Prostate gland (tissue), 2 donors: ENCODE measurements around the gene A3GALT2. TPM values are rescaled to one million over a fixed set of nuclear protein-coding genes. Genes with fewer than 3 reads are reported as not detected.

Source experiments
- DNase-seq: peaks from one replicate; pipeline ENCODE4 v3.0.0-alpha.2; 2019; ENCODE audit warnings: low spot score
- H3K27ac ChIP-seq, 2 donors: fragments of 200-600 bp; sonication (generic); 2 replicates each; pipeline ENCODE4 v1.5.1; 2017 to 2019
- H3K27me3 ChIP-seq: fragments of 200-600 bp; sonication (generic); replicated peaks from 2 replicates; pipeline ENCODE4 v1.5.1; 2019; ENCODE audit not compliant: insufficient read depth
- H3K36me3 ChIP-seq, 2 donors: fragments of 200-600 bp; sonication (generic); 1 replicate in 1 of 2; 2 replicates in 1 of 2; pipeline versions ENCODE4 v1.5.1 to v1.8.1; 2017 to 2019
- H3K4me1 ChIP-seq: fragments of 200-600 bp; sonication (generic); replicated peaks from 2 replicates; pipeline ENCODE4 v1.5.1; 2019
- H3K4me3 ChIP-seq, 2 donors: fragments of 200-600 bp; sonication (generic); 2 replicates each; pipeline ENCODE4 v1.5.1; 2017 to 2019
- H3K9me3 ChIP-seq: fragments of 200-600 bp; sonication (generic); 2 replicates; pipeline ENCODE4 v1.5.1; 2017
- POLR2A ChIP-seq: fragments of 450-650 bp; IDR thresholded peaks from one replicate; pipeline ENCODE4 v1.6.1; 2016; ENCODE audit warnings: antibody characterized with exemption, mild to moderate bottlenecking
- POLR2AphosphoS5 ChIP-seq: sonication (generic); formaldehyde crosslinking; IDR thresholded peaks from one replicate; pipeline ENCODE4 v1.6.1; 2017; ENCODE audit warnings: antibody characterized with exemption
- WGBS: methylation state at CpG from one replicate; pipeline ENCODE4 v1.1.5; 2018; 5-methylcytosine and 5-hydroxymethylcytosine counted together
- intact Hi-C: fragments of 100-400 bp; cut with DNase I; formaldehyde crosslinking; loops from one replicate; pipeline ENCODE4 v1.14.2; 2022
- total RNA-seq, 2 donors: library from RNA; depleted of rRNA; stranded (reverse); fragments of >200 nt; gene quantifications; one replicate each; pipeline ENCODE4 v1.1.0, GENCODE V29; 2016
- TF ChIP-seq, protein P1 (sequence below), 4 experiments: fragments of 200-600 bp in 2 of 4; fragments of 450-650 bp in 2 of 4; sonication (generic) in 2 of 4; IDR thresholded peaks; 1 replicate in 3 of 4; 2 replicates in 1 of 4; pipeline ENCODE4 v1.5.1; 2016 to 2019; ENCODE audit warnings: antibody characterized with exemption in 4 of 4, mild to moderate bottlenecking in 2 of 4, moderate library complexity in 2 of 4

Gene A3GALT2
- total RNA-seq, 2 donors from 2014 or later = 0.46 TPM; not detected in 1

DNA sequence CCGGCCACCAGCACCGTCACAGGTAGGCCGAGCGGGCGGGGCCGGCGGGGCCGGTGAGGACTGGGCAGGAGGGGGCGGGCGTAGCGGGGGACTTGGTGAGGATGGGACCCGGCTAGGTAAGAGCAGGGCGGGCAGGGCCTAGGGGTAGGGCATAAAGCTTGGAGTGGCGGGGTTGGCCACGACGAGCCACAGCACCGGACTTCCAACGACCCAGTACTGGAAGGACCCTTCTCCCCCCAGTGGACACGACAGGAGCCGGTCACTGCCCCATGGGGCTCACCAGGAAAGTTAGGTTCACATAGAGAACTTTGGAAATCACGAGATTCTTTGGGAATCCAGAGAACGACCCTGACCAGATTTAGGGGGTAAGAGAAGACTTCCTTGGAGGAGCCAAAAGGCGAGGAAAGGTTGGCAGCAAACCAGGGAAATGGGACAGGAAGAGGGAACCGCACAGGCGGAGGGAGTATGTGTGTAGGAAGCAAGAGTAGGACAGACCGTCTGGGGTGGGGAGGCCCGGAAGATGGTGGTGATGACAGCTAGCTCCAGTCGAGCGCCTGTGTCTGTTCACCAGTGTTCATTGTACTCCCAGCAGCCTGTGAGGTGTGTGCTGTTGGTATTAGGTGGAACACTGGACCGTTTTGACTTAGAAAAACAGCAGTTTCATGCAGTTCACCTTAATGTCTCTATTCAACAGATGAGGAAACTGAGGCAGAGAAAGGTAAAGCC is 44.2 kb downstream of the A3GALT2 start:
- H3K36me3 ChIP-seq = peaks cover 1 to 8% of the 10 kb centered on the region in 2 donors

DNA sequence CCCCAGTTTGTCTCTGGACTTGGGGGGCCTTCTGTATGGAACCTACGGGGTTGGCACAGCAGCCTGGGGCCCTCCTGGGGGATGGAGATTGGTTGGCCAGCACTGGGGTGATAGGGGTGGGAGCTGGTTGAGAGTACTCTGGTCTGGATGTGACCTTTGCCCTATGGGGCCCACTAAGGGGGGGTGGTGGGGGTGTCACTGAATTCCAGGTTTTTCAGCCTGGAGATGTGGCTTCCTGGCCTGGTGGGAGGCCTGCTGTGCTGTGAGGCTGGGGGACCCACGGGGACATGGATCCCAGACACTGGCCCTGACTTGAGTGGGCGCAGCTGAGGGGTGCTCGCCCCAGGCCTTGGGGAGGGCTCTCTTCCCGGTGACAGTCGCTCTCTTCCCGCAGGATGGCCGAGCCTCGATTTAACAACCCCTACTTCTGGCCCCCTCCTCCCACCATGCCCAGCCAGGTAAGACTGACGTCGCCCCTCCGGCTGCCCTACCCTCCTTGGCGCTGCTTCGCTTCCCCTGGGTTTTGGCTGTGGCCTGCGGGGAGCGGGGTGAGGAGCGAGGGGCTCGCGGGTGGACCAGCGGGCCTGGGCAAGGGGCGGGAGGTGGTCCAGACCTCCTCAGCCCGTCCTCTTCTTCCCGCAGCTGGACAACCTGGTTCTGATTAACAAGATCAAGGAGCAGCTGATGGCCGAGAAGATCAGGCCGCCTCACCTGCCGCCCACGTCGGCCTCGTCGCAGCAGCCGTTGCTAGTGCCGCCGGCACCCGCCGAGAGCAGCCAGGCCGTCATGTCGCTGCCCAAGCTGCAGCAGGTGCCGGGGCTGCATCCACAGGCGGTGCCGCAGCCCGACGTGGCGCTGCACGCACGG is 45.0 kb downstream of the A3GALT2 start:
- H3K4me1 ChIP-seq = no peaks in the 10 kb centered on the region
- WGBS = 90% methylated on average over 43 of the region's 45 CpGs
- intact Hi-C loops = no loop called here
- H3K27me3 ChIP-seq = no peaks in the 10 kb centered on the region
- H3K4me3 ChIP-seq = no peak overlapping the region
- H3K27ac ChIP-seq = no peak overlapping the region
- peaks cover 0 to 6% of the 10 kb centered on the region in 2 donors for H3K36me3 ChIP-seq
- no peak for DNase-seq
- no peaks in the 10 kb centered on the region for H3K9me3 ChIP-seq
- TF ChIP-seq, protein P1, sequence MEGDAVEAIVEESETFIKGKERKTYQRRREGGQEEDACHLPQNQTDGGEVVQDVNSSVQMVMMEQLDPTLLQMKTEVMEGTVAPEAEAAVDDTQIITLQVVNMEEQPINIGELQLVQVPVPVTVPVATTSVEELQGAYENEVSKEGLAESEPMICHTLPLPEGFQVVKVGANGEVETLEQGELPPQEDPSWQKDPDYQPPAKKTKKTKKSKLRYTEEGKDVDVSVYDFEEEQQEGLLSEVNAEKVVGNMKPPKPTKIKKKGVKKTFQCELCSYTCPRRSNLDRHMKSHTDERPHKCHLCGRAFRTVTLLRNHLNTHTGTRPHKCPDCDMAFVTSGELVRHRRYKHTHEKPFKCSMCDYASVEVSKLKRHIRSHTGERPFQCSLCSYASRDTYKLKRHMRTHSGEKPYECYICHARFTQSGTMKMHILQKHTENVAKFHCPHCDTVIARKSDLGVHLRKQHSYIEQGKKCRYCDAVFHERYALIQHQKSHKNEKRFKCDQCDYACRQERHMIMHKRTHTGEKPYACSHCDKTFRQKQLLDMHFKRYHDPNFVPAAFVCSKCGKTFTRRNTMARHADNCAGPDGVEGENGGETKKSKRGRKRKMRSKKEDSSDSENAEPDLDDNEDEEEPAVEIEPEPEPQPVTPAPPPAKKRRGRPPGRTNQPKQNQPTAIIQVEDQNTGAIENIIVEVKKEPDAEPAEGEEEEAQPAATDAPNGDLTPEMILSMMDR (IDR thresholded peaks at IDR 0.05) = no peak
- no peak for TF ChIP-seq POLR2AphosphoS5
- no peak for TF ChIP-seq POLR2A

More for the DNA sequence above, 44.2 kb downstream of the A3GALT2 start:
- 88% methylated on average over 21 of the region's 30 CpGs for WGBS
- no peak overlapping the region for H3K27ac ChIP-seq
- TF ChIP-seq, protein P1 (IDR thresholded peaks at IDR 0.05) = no peak
- no peak overlapping the region for H3K4me3 ChIP-seq
- no peaks in the 10 kb centered on the region for H3K4me1 ChIP-seq
- no peak for DNase-seq
- no peaks in the 10 kb centered on the region for H3K27me3 ChIP-seq
- no peaks in the 10 kb centered on the region for H3K9me3 ChIP-seq
- intact Hi-C loops = no loop called here

DNA sequence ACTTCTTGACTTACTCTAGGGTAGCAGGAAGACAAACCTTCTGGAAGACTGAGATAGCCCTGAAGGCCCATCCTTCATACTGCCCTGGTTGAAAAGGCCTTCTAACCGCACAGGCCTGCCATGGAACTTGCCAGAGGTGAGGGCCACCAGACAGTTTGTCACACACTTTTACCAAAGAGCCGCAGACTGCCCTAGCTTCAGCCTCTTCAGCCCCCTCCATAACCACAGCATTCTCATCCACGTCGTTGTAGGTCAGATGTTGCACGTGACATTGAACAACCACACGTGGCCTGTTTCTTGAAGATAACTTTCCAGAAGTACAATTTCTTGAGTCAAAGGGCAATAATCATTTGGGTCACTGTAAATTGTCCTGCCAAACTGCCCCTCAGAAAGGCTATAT is 45.7 kb downstream of the A3GALT2 start:
- DNase-seq = no peak
- Histone ChIP-seq H3K4me3 (no peak overlapping the region), H3K4me1 (no peaks in the 10 kb centered on the region), H3K36me3 (peaks cover 0 to 2% of the 10 kb centered on the region in 2 donors), H3K27ac (no peak overlapping the region), H3K9me3 (no peaks in the 10 kb centered on the region), H3K27me3 (no peaks in the 10 kb centered on the region)
- intact Hi-C loops = no loop called here
- 89% methylated on average over 6 of the region's 6 CpGs for WGBS
- TF ChIP-seq, protein P1 (IDR thresholded peaks at IDR 0.05) = no peak
- no peak for TF ChIP-seq POLR2A
- no peak for TF ChIP-seq POLR2AphosphoS5

DNA sequence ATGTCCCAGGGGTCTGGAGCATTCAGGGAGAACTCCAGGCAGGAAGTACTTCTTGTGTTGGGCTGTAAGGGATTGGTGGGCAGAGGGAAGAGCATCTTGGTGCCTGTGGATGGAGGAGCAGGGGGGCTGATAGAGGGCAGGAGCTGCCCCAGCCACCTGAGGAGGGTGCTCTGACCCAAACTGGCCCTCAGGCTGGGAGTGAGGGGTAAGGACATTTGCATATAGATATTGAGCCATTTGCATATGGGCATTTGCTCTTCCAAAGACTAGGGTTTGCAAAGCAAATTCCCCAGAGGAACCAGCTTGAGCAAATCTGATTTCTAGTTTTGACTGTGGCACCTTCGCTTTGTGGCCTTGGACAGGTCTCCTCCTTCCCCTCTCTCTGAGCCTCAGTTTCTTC is 46.5 kb downstream of the A3GALT2 start:
- no peaks in the 10 kb centered on the region for H3K27me3 ChIP-seq
- 100% methylated on average over 1 of the region's 1 CpG for WGBS
- H3K27ac ChIP-seq = no peak overlapping the region
- DNase-seq = no peak
- H3K4me3 ChIP-seq = no peak overlapping the region
- intact Hi-C loops = no loop called here
- H3K36me3 ChIP-seq = no peaks in the 10 kb centered on the region
- H3K9me3 ChIP-seq = no peaks in the 10 kb centered on the region
- H3K4me1 ChIP-seq = no peaks in the 10 kb centered on the region
- TF ChIP-seq POLR2AphosphoS5 = no peak
- TF ChIP-seq, protein P1 (IDR thresholded peaks at IDR 0.05) = no peak
- no peak for TF ChIP-seq POLR2A
